Measurements from ENCODE around the gene PIK3R2. TPM values are rescaled to one million over a fixed set of nuclear protein-coding genes. Genes with fewer than 3 reads are reported as not detected.

Gene PIK3R2
- polyA plus RNA-seq, 1 donor (not counting 4 experiments of a cell fraction or from before 2014, with no cell fraction given): 13.9 TPM

- no peaks in the 10 kb centered on the region for H3K9me3 ChIP-seq (ENCODE audit: control insufficient read depth, low read depth, low read length)
- H3K36me3 ChIP-seq (ENCODE audit: control insufficient read depth in 2 of 2, extremely low read depth in 1 of 2, insufficient read depth in 2 of 2, low read length in 2 of 2): peaks cover 0 to 12% of the 10 kb centered on the region in 2 experiments
- no peaks in the 10 kb centered on the region for H3K9me1 ChIP-seq (ENCODE audit: control insufficient read depth, extremely low read depth, insufficient read depth, low read length)
- H3K9ac ChIP-seq (ENCODE audit: control insufficient read depth, extremely low read depth, insufficient read depth, low read length): no peak overlapping the region
- no peaks in the 10 kb centered on the region for H4K20me1 ChIP-seq (ENCODE audit: control insufficient read depth, extremely low read depth, insufficient read depth, low read length)
- TF ChIP-seq EZH2 (IDR thresholded peaks at IDR 0.05; ENCODE audit: low read length) (no peak), CTCF (optimal IDR thresholded peaks at IDR 0.05 in 1 of 3, IDR thresholded peaks at IDR 0.05 in 1 of 3, conservative IDR thresholded peaks at IDR 0.05 in 1 of 3; ENCODE audit: extremely low read depth in 1 of 3, insufficient read depth in 2 of 3, low read length in 3 of 3) (no peak)
- H3K27me3 ChIP-seq (ENCODE audit: control insufficient read depth, extremely low read depth, insufficient read depth, low read length): no peaks in the 10 kb centered on the region
- no peak overlapping the region for H3K27ac ChIP-seq (ENCODE audit: control insufficient read depth, insufficient read depth, low read length)
- peaks cover 2% of the 10 kb centered on the region for H3K4me1 ChIP-seq (ENCODE audit: control insufficient read depth, extremely low read depth, insufficient read depth, low read length)
- no peak overlapping the region for H3K4me2 ChIP-seq (ENCODE audit: control insufficient read depth, extremely low read depth, insufficient read depth, low read depth, low read length)
- no peaks in the 10 kb centered on the region for H3K79me2 ChIP-seq (ENCODE audit: control insufficient read depth, insufficient read depth, low read length)
- FAIRE-seq (no peak), DNase-seq (ENCODE audit: low read depth, low spot score) (no peak)
- dilution Hi-C loops (cut with MboI; ENCODE audit: extremely low pct_ligation_motif_present, low sequenced_read_pairs): no loop called here
- H3K4me3 ChIP-seq (ENCODE audit: control insufficient read depth in 2 of 3, extremely low read depth in 1 of 3, insufficient read depth in 2 of 3, low read depth in 1 of 3, low read length in 3 of 3): no peak overlapping the region
- no peak overlapping the region for H2AFZ ChIP-seq (ENCODE audit: control insufficient read depth, low read length)
Observed at GRCh38 chr19:18131841-18132596, 20.9 kb upstream of the PIK3R2 start.

- H3K4me3 ChIP-seq (ENCODE audit: control insufficient read depth in 2 of 3, extremely low read depth in 1 of 3, insufficient read depth in 2 of 3, low read depth in 1 of 3, low read length in 3 of 3): no peak overlapping the region
- no peaks in the 10 kb centered on the region for H3K27me3 ChIP-seq (ENCODE audit: control insufficient read depth, extremely low read depth, insufficient read depth, low read length)
- no peak overlapping the region for H3K9ac ChIP-seq (ENCODE audit: control insufficient read depth, extremely low read depth, insufficient read depth, low read length)
- FAIRE-seq (no peak), DNase-seq (ENCODE audit: low read depth, low spot score) (no peak)
- no peaks in the 10 kb centered on the region for H4K20me1 ChIP-seq (ENCODE audit: control insufficient read depth, extremely low read depth, insufficient read depth, low read length)
- H3K4me2 ChIP-seq (ENCODE audit: control insufficient read depth, extremely low read depth, insufficient read depth, low read depth, low read length): no peak overlapping the region
- no peak overlapping the region for H2AFZ ChIP-seq (ENCODE audit: control insufficient read depth, low read length)
- no peak overlapping the region for H3K27ac ChIP-seq (ENCODE audit: control insufficient read depth, insufficient read depth, low read length)
- H3K9me3 ChIP-seq (ENCODE audit: control insufficient read depth, low read depth, low read length): no peaks in the 10 kb centered on the region
- peaks cover 0 to 8% of the 10 kb centered on the region in 2 experiments for H3K36me3 ChIP-seq (ENCODE audit: control insufficient read depth in 2 of 2, extremely low read depth in 1 of 2, insufficient read depth in 2 of 2, low read length in 2 of 2)
- no peaks in the 10 kb centered on the region for H3K79me2 ChIP-seq (ENCODE audit: control insufficient read depth, insufficient read depth, low read length)
- no peak for TF ChIP-seq CTCF (optimal IDR thresholded peaks at IDR 0.05 in 1 of 3, IDR thresholded peaks at IDR 0.05 in 1 of 3, conservative IDR thresholded peaks at IDR 0.05 in 1 of 3; ENCODE audit: extremely low read depth in 1 of 3, insufficient read depth in 2 of 3, low read length in 3 of 3)
- no peak for TF ChIP-seq EZH2 (IDR thresholded peaks at IDR 0.05; ENCODE audit: low read length)
- no peaks in the 10 kb centered on the region for H3K9me1 ChIP-seq (ENCODE audit: control insufficient read depth, extremely low read depth, insufficient read depth, low read length)
- dilution Hi-C loops (cut with MboI; ENCODE audit: extremely low pct_ligation_motif_present, low sequenced_read_pairs): no loop called here
- peaks cover 7% of the 10 kb centered on the region for H3K4me1 ChIP-seq (ENCODE audit: control insufficient read depth, extremely low read depth, insufficient read depth, low read length)
Observed at GRCh38 chr19:18135712-18136584, 17.0 kb upstream of the PIK3R2 start.

Measured in keratinocyte (primary cell).